Transverse colon (tissue), 4 donors: Measurements from ENCODE around the gene TNFRSF4.

ENCODE experiments used
- POLR2A ChIP-seq: fragments of 450-650 bp; IDR thresholded peaks from one replicate; pipeline ENCODE4 v1.6.1; 2016; ENCODE audit warnings: antibody characterized with exemption, mild to moderate bottlenecking, moderate library complexity
- POLR2AphosphoS5 ChIP-seq, 3 donors: sonication (generic); formaldehyde crosslinking; IDR thresholded peaks; one replicate each; pipeline ENCODE4 v1.6.1; 2016; ENCODE audit warnings: antibody characterized with exemption in 3 of 3
- TF ChIP-seq, protein P1 (sequence below), 5 experiments: fragments of 200-600 bp in 3 of 5; fragments of 450-650 bp in 2 of 5; sonication (generic) in 3 of 5; IDR thresholded peaks; 1 replicate in 2 of 5; 2 replicates in 3 of 5; pipeline ENCODE4 v1.5.1; 2016 to 2017; ENCODE audit warnings: antibody characterized with exemption in 5 of 5, inconsistent platforms in 3 of 5, mild to moderate bottlenecking in 2 of 5, moderate library complexity in 1 of 5

DNA sequence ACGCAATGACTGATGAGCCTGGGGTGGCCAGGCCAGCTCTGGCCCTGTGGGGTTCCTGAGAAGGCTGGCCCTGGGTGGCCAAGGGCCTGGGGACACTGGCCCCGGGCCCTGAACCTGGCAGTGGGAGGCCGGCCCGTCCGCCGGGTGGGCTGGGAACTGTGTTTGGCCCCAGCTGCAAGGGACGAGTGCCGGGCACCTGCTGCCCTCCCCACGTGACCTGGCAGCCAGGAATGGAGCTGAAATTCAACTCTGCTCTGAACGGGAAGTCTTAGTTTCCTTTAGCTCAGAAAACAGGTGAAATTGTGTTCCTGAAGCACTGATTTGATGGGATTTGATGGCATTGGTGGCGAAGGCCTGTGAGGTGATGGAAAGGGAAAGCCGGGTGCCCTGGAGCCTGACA, 48.5 kb downstream of the TNFRSF4 start:
- TF ChIP-seq, protein P1, sequence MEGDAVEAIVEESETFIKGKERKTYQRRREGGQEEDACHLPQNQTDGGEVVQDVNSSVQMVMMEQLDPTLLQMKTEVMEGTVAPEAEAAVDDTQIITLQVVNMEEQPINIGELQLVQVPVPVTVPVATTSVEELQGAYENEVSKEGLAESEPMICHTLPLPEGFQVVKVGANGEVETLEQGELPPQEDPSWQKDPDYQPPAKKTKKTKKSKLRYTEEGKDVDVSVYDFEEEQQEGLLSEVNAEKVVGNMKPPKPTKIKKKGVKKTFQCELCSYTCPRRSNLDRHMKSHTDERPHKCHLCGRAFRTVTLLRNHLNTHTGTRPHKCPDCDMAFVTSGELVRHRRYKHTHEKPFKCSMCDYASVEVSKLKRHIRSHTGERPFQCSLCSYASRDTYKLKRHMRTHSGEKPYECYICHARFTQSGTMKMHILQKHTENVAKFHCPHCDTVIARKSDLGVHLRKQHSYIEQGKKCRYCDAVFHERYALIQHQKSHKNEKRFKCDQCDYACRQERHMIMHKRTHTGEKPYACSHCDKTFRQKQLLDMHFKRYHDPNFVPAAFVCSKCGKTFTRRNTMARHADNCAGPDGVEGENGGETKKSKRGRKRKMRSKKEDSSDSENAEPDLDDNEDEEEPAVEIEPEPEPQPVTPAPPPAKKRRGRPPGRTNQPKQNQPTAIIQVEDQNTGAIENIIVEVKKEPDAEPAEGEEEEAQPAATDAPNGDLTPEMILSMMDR (IDR thresholded peaks at IDR 0.05), result no peak
- no peak for TF ChIP-seq POLR2A
- TF ChIP-seq POLR2AphosphoS5 (IDR thresholded peaks at IDR 0.05), result no peak
